ENCODE results near the gene ABCC1. TPM values are rescaled to one million over a fixed set of nuclear protein-coding genes. Genes with fewer than 3 reads are reported as not detected.

Gene ABCC1
- total and polyA plus RNA-seq, 2 of the 8 experiments (the other 6 are each of a cell fraction or from before 2014, with no cell fraction given), result 42.6 to 66.8 TPM

DNA sequence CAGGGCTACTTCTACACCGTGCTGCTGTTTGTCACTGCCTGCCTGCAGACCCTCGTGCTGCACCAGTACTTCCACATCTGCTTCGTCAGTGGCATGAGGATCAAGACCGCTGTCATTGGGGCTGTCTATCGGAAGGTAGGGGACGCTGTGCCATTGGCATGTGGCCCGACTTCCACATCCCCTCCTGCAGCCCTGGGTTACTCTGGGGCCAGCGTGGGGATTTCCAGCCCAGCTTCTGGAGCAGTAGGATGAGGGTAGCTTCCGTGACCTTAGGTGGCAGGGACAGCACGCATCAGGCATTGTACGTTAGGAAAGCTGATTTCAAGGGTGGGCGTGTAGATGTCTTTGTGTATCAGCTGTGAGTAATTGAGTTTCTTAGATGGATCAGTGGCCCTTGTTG is 96.5 kb downstream of the ABCC1 start (continued):
- TF ChIP-seq RNF2 (IDR thresholded peaks at IDR 0.05; ENCODE audit: borderline replicate concordance, low read depth, low read length, missing control alignments, poor library complexity, severe bottlenecking), result no peak
